Activated CD4-positive, alpha-beta T cell treated with anti-CD3 and anti-CD28 coated beads for 1 hour (primary cell): Measurements from ENCODE around the gene SCAPER.
"Not testable (repeated sequence)": the region's sequence is repeated elsewhere in the genome, so short reads cannot be mapped to it uniquely, and the experiment has no call there.

ENCODE experiments used
- DNase-seq: peaks from one replicate; pipeline ENCODE4 v3.0.0-alpha.2; 2020

The SCAPER gene

GRCh38 chr15:76763554-76763953 lies 141.6 kb downstream of the SCAPER start:
- DNase-seq, result no peak

- DNase-seq, result no peak
Observed at GRCh38 chr15:76756381-76756780, 148.8 kb downstream of the SCAPER start.

- DNase-seq, result no peak
Observed at GRCh38 chr15:76753771-76754170, 151.4 kb downstream of the SCAPER start.

GRCh38 chr15:76753131-76753530 lies 152.0 kb downstream of the SCAPER start:
- DNase-seq, result no peak

DNA sequence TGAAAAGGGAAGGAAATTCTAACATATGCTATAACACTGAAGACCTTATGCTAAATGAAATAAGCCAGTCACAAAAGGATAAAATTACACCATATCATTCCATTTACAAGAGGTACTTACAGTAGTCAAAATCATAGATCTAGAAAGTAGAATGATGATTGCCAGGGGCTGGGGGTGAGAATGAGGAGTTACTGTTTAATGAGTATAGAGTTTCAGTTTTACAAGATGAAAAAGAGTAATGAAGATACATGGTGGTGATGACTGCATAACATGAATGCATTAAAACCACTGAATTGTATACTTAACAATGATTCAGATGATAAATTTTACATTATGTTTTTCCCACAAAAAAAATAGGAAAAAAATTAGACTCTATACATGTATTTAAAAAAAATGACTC lies 152.6 kb downstream of the SCAPER start:
- no peak for DNase-seq

DNA sequence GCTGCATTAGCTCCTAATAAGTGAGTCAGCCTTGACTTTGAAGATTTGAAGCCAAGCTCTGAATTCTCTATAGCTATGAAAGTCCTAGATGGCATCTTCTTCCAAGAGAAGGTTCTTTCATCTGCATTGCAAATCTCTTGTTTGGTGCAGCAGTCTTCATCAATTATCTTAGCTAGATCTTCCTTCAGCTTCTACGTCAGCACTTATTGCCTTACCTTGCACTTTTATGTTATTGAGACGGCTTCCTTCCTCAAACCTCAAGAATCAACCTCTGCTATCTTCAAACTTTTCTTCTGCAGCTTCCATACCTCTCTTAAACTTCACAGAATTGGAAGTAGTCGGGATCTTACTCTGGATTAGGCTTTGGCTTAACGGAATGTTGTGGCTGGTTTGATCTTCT lies 167.6 kb downstream of the SCAPER start:
- no peak for DNase-seq

DNA sequence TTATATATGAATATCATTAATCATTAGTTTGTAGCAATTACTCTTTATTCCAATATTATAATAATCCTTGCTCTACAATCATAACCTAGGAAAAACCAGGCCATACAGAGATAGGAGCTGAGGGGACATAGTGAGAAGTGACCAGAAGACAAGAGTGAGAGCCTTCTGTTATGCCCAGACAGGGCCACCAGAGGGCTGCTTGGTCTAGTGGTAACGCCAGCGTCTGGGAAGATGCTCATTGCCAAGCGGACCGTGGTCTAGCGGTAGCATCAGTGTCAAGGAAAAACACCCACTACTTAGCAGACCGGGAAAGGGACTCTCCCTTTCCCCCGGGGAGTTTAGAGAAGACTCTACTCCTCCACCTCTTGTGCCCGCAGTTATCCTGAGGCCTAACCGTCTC lies 172.8 kb downstream of the SCAPER start:
- not testable (repeated sequence) for DNase-seq

- DNase-seq, result no peak
Observed at GRCh38 chr15:76730262-76730661, 174.9 kb downstream of the SCAPER start.

DNA sequence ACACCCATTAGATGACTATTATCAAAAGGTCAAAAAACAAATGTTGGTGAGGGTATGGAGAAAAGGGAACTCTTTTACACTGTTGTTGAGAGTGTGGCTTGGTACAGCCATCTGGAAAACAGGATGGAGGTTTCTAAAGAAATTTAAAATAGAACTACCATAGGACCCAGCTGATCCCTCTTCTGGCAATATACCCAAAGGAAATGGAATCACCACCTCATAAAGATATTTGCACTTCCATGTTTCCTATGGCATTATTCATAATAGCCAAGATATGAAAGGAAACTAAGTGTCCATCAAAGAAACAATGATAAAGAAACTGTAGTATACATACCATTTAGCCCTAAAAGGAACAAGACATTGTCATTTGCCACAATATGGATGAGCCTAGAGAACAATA lies 186.3 kb downstream of the SCAPER start:
- DNase-seq, result no peak

GRCh38 chr15:76714950-76715349 lies 190.2 kb downstream of the SCAPER start:
- no peak for DNase-seq

- no peak for DNase-seq
Observed at GRCh38 chr15:76711351-76711827, 193.8 kb downstream of the SCAPER start.

GRCh38 chr15:76704032-76704431 lies 201.1 kb downstream of the SCAPER start:
- not testable (repeated sequence) for DNase-seq

DNA sequence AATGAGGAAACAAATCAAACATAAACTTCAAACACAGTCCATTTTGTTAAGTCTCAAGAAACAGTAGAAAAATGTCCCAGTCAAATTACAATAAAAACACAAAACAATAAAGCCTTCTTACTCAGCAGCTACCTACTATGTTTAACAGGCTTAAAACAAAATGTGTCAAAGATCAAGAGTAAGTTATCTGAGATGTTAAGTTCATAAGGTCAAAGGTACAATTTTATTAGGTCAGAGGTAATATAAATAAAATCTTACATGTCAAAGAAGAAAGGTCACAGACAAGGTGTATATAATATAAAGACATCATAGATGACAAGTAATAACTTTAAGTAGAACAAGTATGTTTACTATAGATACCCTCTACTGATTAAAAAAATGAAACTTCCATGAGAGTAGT lies 208.3 kb downstream of the SCAPER start:
- DNase-seq, result no peak

- not testable (repeated sequence) for DNase-seq
Observed at GRCh38 chr15:76692546-76692945, 212.6 kb downstream of the SCAPER start.

DNA sequence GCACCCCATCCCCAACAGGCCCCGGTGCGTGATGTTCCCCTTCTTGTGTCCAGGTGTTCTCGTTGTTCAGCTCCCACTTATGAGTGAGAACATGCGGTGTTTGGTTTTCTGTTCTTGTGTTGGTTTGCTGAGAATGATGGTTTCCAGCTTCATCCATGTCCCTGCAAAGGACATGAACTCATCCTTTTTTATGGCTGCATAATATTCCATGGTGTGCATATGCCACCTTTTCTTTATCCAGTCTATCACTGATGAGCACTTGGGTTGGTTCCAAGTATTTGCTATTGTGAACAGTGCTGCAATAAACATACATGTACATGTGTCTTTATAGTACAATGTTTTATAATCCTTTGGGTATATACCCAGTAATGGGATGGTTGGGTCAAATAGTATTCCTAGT lies 217.5 kb downstream of the SCAPER start:
- DNase-seq, result not testable (repeated sequence)

- no peak for DNase-seq
Observed at GRCh38 chr15:76684002-76684401, 221.1 kb downstream of the SCAPER start.

DNA sequence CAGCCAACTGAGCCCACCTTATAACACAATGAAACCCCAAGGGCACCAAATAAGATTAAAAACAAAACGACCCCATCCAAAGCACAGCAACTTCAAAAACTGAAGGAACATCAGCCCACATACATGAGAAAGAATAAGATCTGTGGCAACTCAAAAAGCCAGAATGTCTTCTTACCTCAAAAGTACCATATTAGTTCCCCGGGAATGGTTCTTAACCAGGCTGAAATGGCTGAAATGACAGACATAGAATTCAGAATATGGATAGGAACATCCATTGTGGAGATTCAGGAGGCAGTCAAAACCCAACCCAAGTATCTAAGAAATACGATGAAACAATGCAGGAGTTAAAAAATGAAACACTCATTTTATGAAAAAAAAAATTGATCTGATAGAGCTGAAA lies 222.3 kb downstream of the SCAPER start:
- no peak for DNase-seq

- DNase-seq, result no peak
Observed at GRCh38 chr15:76682259-76682658, 222.9 kb downstream of the SCAPER start.

GRCh38 chr15:76678766-76679165 lies 226.4 kb downstream of the SCAPER start:
- no peak for DNase-seq

GRCh38 chr15:76674883-76675282 lies 230.3 kb downstream of the SCAPER start:
- DNase-seq, result no peak

- no peak for DNase-seq
Observed at GRCh38 chr15:76669521-76670207, 235.5 kb downstream of the SCAPER start.

GRCh38 chr15:76668900-76669299 lies 236.2 kb downstream of the SCAPER start:
- no peak for DNase-seq

- DNase-seq, result no peak
Observed at GRCh38 chr15:76667943-76668715, 237.0 kb downstream of the SCAPER start.

DNA sequence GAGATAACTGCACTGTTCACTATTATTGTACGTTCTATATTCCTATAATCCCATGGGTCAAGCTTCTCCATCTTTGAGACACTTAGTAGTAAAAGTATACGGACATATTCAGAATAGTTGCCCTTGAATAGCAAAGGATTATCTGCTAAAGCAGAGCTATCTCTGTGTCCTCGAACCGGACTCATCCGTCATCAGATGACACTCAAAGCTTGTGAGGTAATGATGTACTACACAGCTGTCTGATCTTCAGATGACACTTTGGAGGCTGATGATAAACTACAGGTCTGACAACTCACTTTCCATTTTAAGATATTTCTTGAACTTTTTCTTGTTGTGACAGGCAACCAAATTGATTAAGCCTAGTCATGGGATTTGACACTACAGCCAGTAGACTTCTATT lies 240.2 kb downstream of the SCAPER start:
- no peak for DNase-seq
